ENCODE measurements around the gene OR56A1. TPM values are rescaled to one million over a fixed set of nuclear protein-coding genes. Genes with fewer than 3 reads are reported as not detected.

OR56A1 gene
- total RNA-seq, 2 donors from 2014 or later: not detected

DNA sequence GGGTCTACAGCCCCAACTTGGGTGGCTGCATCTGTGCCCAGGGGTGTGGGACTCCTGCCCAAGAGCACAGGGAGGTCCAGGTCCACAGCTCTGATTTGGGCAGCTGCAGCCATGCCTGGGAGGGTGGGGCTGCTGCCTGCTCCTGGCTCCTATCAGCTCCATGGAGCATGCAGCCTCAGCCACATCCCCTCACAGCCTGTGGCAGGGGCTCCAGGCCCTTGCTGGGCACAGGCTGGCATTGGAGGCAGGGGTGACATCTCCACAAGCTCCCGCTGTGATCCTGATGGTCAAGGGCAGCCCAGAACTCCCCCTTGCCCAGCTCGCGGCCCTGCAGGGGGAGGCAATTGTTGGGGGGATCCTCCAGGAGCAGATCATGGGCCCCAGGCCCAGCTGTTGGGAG lies 17.5 kb downstream of the OR56A1 start:
- no peak for DNase-seq
- Mint-ChIP-seq H3K27me3 (ENCODE audit: low read depth) (peaks cover 19% of the 10 kb centered on the region), H3K9me3 (peaks cover 0 to 2% of the 10 kb centered on the region in 2 donors), H3K4me3 (no peak overlapping the region), H3K36me3 (ENCODE audit: insufficient read depth in 2 of 2) (no peaks in the 10 kb centered on the region), H3K4me1 (ENCODE audit: low read depth) (no peaks in the 10 kb centered on the region), H3K27ac (no peak overlapping the region)
- no peak for ATAC-seq (replicated peaks in 1 of 2)

DNA sequence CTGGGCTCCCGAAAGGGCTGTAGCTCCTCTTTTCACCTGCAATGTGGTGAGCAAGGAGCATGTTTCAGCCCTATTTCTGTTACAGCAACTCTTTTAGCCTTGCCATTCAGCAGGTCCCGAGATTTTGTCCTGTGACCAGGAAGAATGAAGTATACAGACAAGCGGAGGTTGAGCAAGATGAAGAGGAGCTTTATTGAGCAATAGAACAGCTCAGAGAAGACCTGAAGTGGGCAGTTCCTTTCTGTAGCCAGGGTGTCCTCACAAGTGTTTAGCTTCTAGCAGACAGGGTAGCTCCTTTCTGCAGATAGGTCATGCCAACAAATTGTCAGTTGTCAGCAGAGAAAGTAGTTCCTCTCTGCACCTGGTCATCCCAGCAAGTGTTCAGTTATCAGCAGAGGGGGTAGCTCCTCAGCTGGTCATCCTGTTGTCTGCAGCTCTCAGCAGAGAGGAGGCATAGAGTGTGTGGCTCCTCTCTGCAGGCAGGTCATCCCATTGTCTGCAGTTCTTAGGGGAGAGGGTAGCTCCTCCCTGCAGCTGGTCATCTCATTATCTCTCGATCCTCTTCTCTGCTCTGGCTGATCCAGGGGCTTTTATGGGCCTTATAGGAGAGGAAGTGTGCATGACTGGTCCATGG lies 18.4 kb downstream of the OR56A1 start:
- H3K9me3 Mint-ChIP-seq: no peaks in the 10 kb centered on the region
- no peak overlapping the region for H3K4me3 Mint-ChIP-seq
- no peak for ATAC-seq (replicated peaks in 1 of 2)
- no peaks in the 10 kb centered on the region for H3K4me1 Mint-ChIP-seq (ENCODE audit: low read depth)
- no peak overlapping the region for H3K27ac Mint-ChIP-seq
- peaks cover 19% of the 10 kb centered on the region for H3K27me3 Mint-ChIP-seq (ENCODE audit: low read depth)
- DNase-seq: no peak
- H3K36me3 Mint-ChIP-seq (ENCODE audit: insufficient read depth in 2 of 2): no peaks in the 10 kb centered on the region

GRCh38 chr11:6006846-6007245 lies 23.7 kb downstream of the OR56A1 start, which contains the start of gene OR56A4:
OR56A4 (minus strand) TSS chr11:6006946; CDS start chr11:6002992, 3,954 bp downstream.
- H3K4me1 Mint-ChIP-seq (ENCODE audit: low read depth): no peaks in the 10 kb centered on the region
- no peak within 1 kb of the TSS for H3K4me3 Mint-ChIP-seq
- no peak within 1 kb of the TSS for H3K27ac Mint-ChIP-seq
- no peaks in the 10 kb centered on the region for H3K9me3 Mint-ChIP-seq
- ATAC-seq (replicated peaks in 1 of 2): no peak
- H3K36me3 Mint-ChIP-seq (ENCODE audit: insufficient read depth in 2 of 2): no peaks in the 10 kb centered on the region
- peaks cover 27% of the 10 kb centered on the region for H3K27me3 Mint-ChIP-seq (ENCODE audit: low read depth)
- no peak for DNase-seq

- Mint-ChIP-seq H3K9me3 (no peaks in the 10 kb centered on the region), H3K27me3 (ENCODE audit: low read depth) (peaks cover 22% of the 10 kb centered on the region), H3K4me3 (no peak overlapping the region), H3K27ac (no peak overlapping the region), H3K36me3 (ENCODE audit: insufficient read depth in 2 of 2) (no peaks in the 10 kb centered on the region), H3K4me1 (ENCODE audit: low read depth) (no peaks in the 10 kb centered on the region)
- ATAC-seq (replicated peaks in 1 of 2): peak in 1 of 2 donors; percentile 25
- DNase-seq: no peak
These were observed 24.2 kb downstream of the OR56A1 start for GRCh38 chr11:6006395-6006794.

DNA sequence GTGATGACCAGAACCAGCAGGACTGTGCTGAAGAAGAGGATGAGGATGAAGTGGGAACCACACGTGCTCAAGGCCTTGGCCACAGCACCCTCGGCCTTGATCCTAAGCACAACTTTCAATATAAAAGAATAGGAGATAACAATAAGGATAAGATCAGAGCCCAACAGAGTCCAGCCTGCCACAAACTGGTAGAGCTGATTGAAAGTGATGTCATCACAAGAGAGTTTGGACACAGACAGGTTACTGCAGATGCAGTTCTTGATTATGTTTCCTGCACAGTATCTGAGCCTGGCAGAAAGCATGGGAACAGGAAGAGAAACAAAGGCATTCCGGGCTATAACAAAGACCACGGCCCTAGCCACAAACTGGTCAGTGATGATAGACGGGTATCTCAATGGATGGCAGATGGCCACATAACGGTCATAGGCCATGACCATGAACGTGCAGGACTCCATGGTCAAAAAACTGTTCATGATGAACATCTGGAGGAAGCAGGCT lies 28.3 kb downstream of the OR56A1 start:
- DNase-seq (no peak), ATAC-seq (replicated peaks in 1 of 2) (no peak)
- peaks cover 9% of the 10 kb centered on the region for H3K27me3 Mint-ChIP-seq (ENCODE audit: low read depth)
- H3K36me3 Mint-ChIP-seq (ENCODE audit: insufficient read depth in 2 of 2): no peaks in the 10 kb centered on the region
- no peak overlapping the region for H3K27ac Mint-ChIP-seq
- H3K4me1 Mint-ChIP-seq (ENCODE audit: low read depth): no peaks in the 10 kb centered on the region
- H3K9me3 Mint-ChIP-seq: peaks cover 0 to 2% of the 10 kb centered on the region in 2 donors
- H3K4me3 Mint-ChIP-seq: no peak overlapping the region

DNA sequence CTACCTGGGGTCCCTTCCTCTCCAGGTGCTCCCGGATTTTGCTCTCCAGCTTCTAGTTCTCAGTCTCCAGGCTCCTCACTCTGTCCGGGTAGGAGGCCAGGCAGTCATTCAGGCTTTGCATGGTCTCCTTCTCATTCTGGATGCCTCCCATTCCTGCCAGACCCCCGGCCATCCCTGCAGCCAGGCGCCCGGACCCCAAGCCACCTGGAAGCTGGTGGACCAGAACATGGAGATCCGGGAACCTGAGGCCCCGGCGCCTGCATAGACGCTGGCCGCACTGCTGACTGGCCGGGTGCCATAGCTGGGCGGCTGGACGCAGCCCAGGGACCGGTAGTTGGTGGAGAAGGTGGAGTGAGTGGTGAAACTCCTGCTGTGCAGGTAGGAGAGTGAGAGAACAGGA lies 35.8 kb downstream of the OR56A1 start:
- Mint-ChIP-seq H3K36me3 (ENCODE audit: insufficient read depth in 2 of 2) (no peaks in the 10 kb centered on the region), H3K27me3 (ENCODE audit: low read depth) (peaks cover 5% of the 10 kb centered on the region), H3K27ac (no peak overlapping the region), H3K9me3 (peaks cover 0 to 2% of the 10 kb centered on the region in 2 donors), H3K4me3 (no peak overlapping the region), H3K4me1 (ENCODE audit: low read depth) (no peaks in the 10 kb centered on the region)
- ATAC-seq (replicated peaks in 1 of 2): no peak
- DNase-seq: no peak

- Mint-ChIP-seq H3K36me3 (ENCODE audit: insufficient read depth in 2 of 2) (no peaks in the 10 kb centered on the region), H3K27me3 (ENCODE audit: low read depth) (peaks cover 5% of the 10 kb centered on the region), H3K4me1 (ENCODE audit: low read depth) (no peaks in the 10 kb centered on the region), H3K27ac (no peak overlapping the region), H3K9me3 (no peaks in the 10 kb centered on the region), H3K4me3 (no peak overlapping the region)
- DNase-seq (no peak), ATAC-seq (replicated peaks in 1 of 2) (no peak)
These were observed 37.8 kb downstream of the OR56A1 start for GRCh38 chr11:5992604-5993251.

DNA sequence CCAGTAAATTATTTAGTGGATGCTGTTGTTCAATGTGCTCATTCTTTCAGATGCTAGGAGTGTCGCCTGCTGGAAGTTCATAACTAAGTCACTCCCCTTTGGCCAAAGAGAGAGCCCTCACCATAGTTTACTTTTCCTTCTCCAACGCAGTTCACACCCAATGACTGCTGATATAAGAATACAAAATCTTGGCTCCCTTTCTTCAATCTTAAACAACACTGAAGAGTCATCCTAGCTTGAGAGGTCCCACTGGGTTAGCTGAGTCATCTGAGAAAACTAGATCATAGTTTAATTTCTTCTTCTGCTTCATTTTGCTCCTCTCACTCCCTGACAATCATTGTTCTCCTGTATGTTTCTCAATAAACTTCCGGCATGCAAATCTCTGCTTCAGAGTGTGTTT lies 38.4 kb downstream of the OR56A1 start:
- ATAC-seq (replicated peaks in 1 of 2): no peak
- no peaks in the 10 kb centered on the region for H3K36me3 Mint-ChIP-seq (ENCODE audit: insufficient read depth in 2 of 2)
- no peak overlapping the region for H3K27ac Mint-ChIP-seq
- H3K4me3 Mint-ChIP-seq: no peak overlapping the region
- DNase-seq: no peak
- no peaks in the 10 kb centered on the region for H3K4me1 Mint-ChIP-seq (ENCODE audit: low read depth)
- no peaks in the 10 kb centered on the region for H3K9me3 Mint-ChIP-seq
- peaks cover 5% of the 10 kb centered on the region for H3K27me3 Mint-ChIP-seq (ENCODE audit: low read depth)

GRCh38 chr11:5989203-5989602 lies 41.4 kb downstream of the OR56A1 start:
- Mint-ChIP-seq H3K27me3 (ENCODE audit: low read depth) (peaks cover 12% of the 10 kb centered on the region), H3K36me3 (ENCODE audit: insufficient read depth in 2 of 2) (no peaks in the 10 kb centered on the region), H3K4me1 (ENCODE audit: low read depth) (no peaks in the 10 kb centered on the region), H3K27ac (no peak overlapping the region), H3K9me3 (peaks cover 0 to 2% of the 10 kb centered on the region in 2 donors), H3K4me3 (no peak overlapping the region)
- ATAC-seq (replicated peaks in 1 of 2) (no peak), DNase-seq (no peak)

DNA sequence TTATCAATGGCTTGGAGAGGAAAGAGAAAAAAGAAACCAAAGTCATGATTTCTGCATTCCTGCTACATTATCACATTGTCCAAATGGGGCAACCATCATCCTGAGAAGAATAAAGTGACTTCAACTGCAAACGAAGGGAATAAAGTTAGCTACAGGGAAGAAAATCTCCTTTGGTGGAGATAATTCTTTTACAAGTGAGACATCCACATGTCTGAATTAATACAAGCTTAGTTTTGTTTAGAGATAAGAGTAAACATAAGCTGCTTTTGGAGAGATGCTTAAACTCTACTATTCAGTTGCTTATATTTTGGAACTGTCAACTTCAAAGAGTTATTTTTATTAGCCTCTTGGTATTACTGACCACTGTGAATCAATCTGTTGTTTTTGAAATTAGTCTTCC lies 43.7 kb downstream of the OR56A1 start, which contains the start of gene OR52L1:
Gene OR52L1 (minus strand): TSS at position 101 of the 400 bp plus-strand sequence. CDS start 55 bp downstream, at position 46.
- Mint-ChIP-seq H3K36me3 (ENCODE audit: insufficient read depth in 2 of 2) (no peaks in the 10 kb centered on the region), H3K27me3 (ENCODE audit: low read depth) (peaks cover 26% of the 10 kb centered on the region), H3K4me3 (no peak within 1 kb of the TSS), H3K4me1 (ENCODE audit: low read depth) (no peaks in the 10 kb centered on the region), H3K27ac (no peak within 1 kb of the TSS), H3K9me3 (peaks cover 2 to 6% of the 10 kb centered on the region in 2 donors)
- no peak for DNase-seq
- ATAC-seq (replicated peaks in 1 of 2): no peak

GRCh38 chr11:5983443-5983842 lies 47.1 kb downstream of the OR56A1 start:
- H3K27ac Mint-ChIP-seq: peak overlapping the region; percentile 10
- H3K9me3 Mint-ChIP-seq: peaks cover 3 to 7% of the 10 kb centered on the region in 2 donors
- no peaks in the 10 kb centered on the region for H3K36me3 Mint-ChIP-seq (ENCODE audit: insufficient read depth in 2 of 2)
- ATAC-seq (replicated peaks in 1 of 2): no peak
- no peaks in the 10 kb centered on the region for H3K4me1 Mint-ChIP-seq (ENCODE audit: low read depth)
- H3K4me3 Mint-ChIP-seq: no peak overlapping the region
- peaks cover 21% of the 10 kb centered on the region for H3K27me3 Mint-ChIP-seq (ENCODE audit: low read depth)
- no peak for DNase-seq

GRCh38 chr11:5973530-5973929 lies 57.0 kb downstream of the OR56A1 start:
- H3K27me3 Mint-ChIP-seq (ENCODE audit: low read depth): no peaks in the 10 kb centered on the region
- no peak overlapping the region for H3K4me3 Mint-ChIP-seq

More at GRCh38 chr11:5973530-5973929, 57.0 kb downstream of the OR56A1 start:
- DNase-seq (no peak), ATAC-seq (replicated peaks in 1 of 2) (no peak)
- no peaks in the 10 kb centered on the region for H3K4me1 Mint-ChIP-seq (ENCODE audit: low read depth)
- no peaks in the 10 kb centered on the region for H3K36me3 Mint-ChIP-seq (ENCODE audit: insufficient read depth in 2 of 2)
- H3K27ac Mint-ChIP-seq: no peak overlapping the region
- H3K9me3 Mint-ChIP-seq: peaks cover 0 to under 1% of the 10 kb centered on the region in 2 donors

All from activated T-cell treated with anti-CD3 and anti-CD28 coated beads, Interleukin-2, amount 50 U/mL, for 72 hours (primary cell).